Naive B cell (primary cell): ENCODE data around the gene RTN4RL1. TPM values are rescaled to one million over a fixed set of nuclear protein-coding genes. Genes with fewer than 3 reads are reported as not detected.

ENCODE experiments used
- ATAC-seq, 2 donors: fragments of 150-1000 bp; cut with Tn5 transposase; 2 replicates each; pipeline ENCODE4 v1.10.0; 2021; ENCODE audit warnings: low read depth in 2 of 2, mild to moderate bottlenecking in 2 of 2, moderate library complexity in 2 of 2
- DNase-seq: peaks from one replicate; pipeline ENCODE4 v3.0.0; 2022
- H3K27ac Mint-ChIP-seq, 6 donors: one replicate each; pipeline ENCODE4 v1.8.0; 2020 to 2022; ENCODE audit warnings: mild to moderate bottlenecking in 6 of 6, mixed read lengths in 6 of 6, moderate library complexity in 5 of 6, inconsistent platforms in 2 of 6
- H3K27me3 Mint-ChIP-seq, 3 donors: one replicate each; pipeline ENCODE4 v1.8.0; 2021 to 2022; ENCODE audit warnings: mixed read lengths in 3 of 3, mild to moderate bottlenecking in 1 of 3
- H3K36me3 Mint-ChIP-seq, 2 donors: one replicate each; pipeline ENCODE4 v1.8.0; 2020 to 2022; ENCODE audit warnings: mixed read lengths in 2 of 2, inconsistent platforms in 1 of 2, mild to moderate bottlenecking in 1 of 2
- H3K4me1 Mint-ChIP-seq, 3 donors: one replicate each; pipeline ENCODE4 v1.8.0; 2020 to 2022; ENCODE audit warnings: mixed read lengths in 3 of 3, inconsistent platforms in 1 of 3, mild to moderate bottlenecking in 1 of 3, moderate library complexity in 1 of 3
- H3K4me3 Mint-ChIP-seq, 8 donors: one replicate each; pipeline ENCODE4 v1.8.0; 2020 to 2022; ENCODE audit warnings: mild to moderate bottlenecking in 8 of 8, mixed read lengths in 8 of 8, moderate library complexity in 8 of 8, inconsistent platforms in 2 of 8
- H3K9me3 Mint-ChIP-seq, 7 donors: one replicate each; pipeline ENCODE4 v1.8.0; 2020 to 2022; ENCODE audit warnings: mixed read lengths in 7 of 7, mild to moderate bottlenecking in 5 of 7, inconsistent platforms in 2 of 7, moderate library complexity in 1 of 7
- polyA plus RNA-seq, 6 donors: library from polyadenylated mRNA; unstranded; fragments of 300-500 nt; fragmentation: Illumina TruSeq; gene quantifications; one replicate each; pipeline ENCODE4 v1.2.3, GENCODE V29; 2021; ENCODE audit warnings: low read depth in 6 of 6

The RTN4RL1 gene
- polyA plus RNA-seq, 6 donors from 2014 or later, result not detected

- ATAC-seq (no peak), DNase-seq (no peak)
- Mint-ChIP-seq H3K27me3 (peaks cover 11 to 64% (median 56%) of the 10 kb centered on the region in 3 donors), H3K27ac (no peak overlapping the region), H3K4me3 (no peak overlapping the region), H3K4me1 (no peaks in the 10 kb centered on the region), H3K36me3 (peaks cover 0 to 10% of the 10 kb centered on the region in 2 donors), H3K9me3 (peaks cover 0 to 5% (median 0%) of the 10 kb centered on the region in 7 donors)
Measured at GRCh38 chr17:2011411-2012371, 13.4 kb downstream of the RTN4RL1 start.

DNA sequence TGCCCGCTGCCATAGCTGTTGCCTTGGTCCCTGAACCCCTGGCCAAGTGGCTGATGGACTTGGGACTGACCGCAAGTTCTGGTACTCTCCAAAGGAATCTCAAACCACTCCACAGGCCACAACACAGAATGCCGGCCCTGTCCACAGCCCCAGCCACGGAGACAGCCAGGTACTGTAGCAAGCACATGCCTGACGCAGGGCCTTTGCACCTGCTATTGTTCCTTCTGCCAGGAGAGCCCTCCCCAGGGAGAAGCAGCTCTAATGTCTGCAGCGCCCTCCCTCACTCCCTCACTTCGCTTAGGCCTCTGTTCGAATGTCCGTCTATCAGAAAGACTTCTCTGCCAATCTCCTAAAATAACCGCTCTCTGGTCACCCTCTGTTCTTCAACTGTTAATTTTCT lies 15.4 kb downstream of the RTN4RL1 start:
- DNase-seq (no peak), ATAC-seq (no peak)
- Mint-ChIP-seq H3K27me3 (peaks cover 4 to 51% (median 45%) of the 10 kb centered on the region in 3 donors), H3K9me3 (peaks cover 0 to 5% (median 0%) of the 10 kb centered on the region in 7 donors), H3K36me3 (peaks cover 0 to 10% of the 10 kb centered on the region in 2 donors), H3K27ac (no peak overlapping the region), H3K4me1 (no peaks in the 10 kb centered on the region), H3K4me3 (no peak overlapping the region)

DNA sequence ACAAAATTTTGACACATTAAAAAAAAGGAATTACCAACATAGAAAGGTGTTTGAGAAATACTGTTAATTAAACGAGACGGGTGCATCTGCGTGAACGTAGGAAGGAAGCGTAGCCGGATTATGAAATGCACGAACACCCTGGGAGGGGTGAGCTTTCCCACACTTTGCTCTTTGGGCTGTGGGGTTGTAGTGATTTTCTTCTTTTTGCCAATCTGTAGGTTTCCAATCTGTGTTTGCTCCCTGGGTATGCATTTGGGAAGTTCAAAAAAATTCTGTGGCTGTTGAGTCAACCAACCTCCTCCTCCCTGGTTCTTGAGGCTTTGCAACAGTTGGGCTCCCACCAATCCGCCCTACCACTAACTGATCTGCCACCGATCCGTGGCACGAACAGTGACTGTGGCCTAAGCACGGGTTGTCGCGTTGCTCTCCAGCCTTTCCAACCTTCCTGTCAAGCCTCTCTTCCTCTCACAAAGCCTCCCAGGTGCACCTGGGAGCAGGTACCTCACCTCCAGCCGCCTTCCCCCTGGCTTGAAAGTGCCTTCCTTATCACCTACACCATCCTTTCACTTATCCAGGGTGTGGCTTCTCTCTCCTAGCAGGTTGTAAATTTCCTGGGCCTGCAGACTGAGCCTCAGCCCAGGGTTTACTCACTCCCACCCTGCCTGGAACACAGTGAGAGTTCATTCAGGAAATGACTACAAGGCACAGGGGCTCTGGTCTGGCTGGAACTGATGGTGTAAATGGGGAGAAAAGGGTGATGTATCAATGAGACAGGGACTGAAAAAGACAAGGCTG lies 16.6 kb downstream of the RTN4RL1 start:
- H3K4me1 Mint-ChIP-seq, result no peaks in the 10 kb centered on the region
- peaks cover 0 to 4% (median 0%) of the 10 kb centered on the region in 7 donors for H3K9me3 Mint-ChIP-seq
- H3K36me3 Mint-ChIP-seq, result no peaks in the 10 kb centered on the region
- H3K27ac Mint-ChIP-seq, result no peak overlapping the region
- H3K27me3 Mint-ChIP-seq, result peaks cover 4 to 41% (median 34%) of the 10 kb centered on the region in 3 donors
- ATAC-seq (no peak), DNase-seq (no peak)
- H3K4me3 Mint-ChIP-seq, result no peak overlapping the region

DNA sequence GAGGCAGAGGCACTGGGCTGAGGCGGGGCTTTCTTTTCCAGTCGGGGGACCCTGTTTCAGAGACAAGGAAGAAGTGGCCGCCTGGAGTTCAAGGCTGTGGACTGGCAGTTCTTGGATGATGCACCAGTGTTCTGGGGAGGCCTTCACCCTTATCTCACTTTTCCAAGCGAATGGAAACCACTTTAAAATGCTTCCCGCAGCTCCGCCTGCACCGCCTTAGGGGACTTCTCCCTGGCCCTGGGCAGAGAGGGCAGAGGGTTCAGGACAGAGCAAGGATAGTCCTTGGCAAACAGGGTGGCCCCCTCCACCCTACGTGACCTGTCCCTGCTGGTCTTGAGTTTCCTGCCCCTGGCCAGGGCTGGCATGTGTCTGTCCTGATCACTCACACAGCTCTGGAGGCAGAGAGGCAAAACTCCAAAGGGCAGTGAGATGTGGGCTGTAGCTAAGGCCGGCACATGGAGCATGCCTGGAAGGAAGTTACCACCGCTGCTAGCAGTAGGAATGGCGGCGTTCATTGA lies 20.6 kb downstream of the RTN4RL1 start:
- Mint-ChIP-seq H3K4me3 (no peak overlapping the region), H3K9me3 (peaks cover 0 to 2% (median 0%) of the 10 kb centered on the region in 7 donors), H3K27me3 (peaks cover 1 to 43% (median 17%) of the 10 kb centered on the region in 3 donors), H3K4me1 (peaks cover 0 to under 1% (median 0%) of the 10 kb centered on the region in 3 donors), H3K27ac (no peak overlapping the region), H3K36me3 (peaks cover 0 to 2% of the 10 kb centered on the region in 2 donors)
- DNase-seq (no peak), ATAC-seq (no peak)

GRCh38 chr17:2003525-2003924 lies 21.6 kb downstream of the RTN4RL1 start:
- DNase-seq (no peak), ATAC-seq (no peak)
- Mint-ChIP-seq H3K4me3 (no peak overlapping the region), H3K9me3 (peaks cover 0 to 2% (median 0%) of the 10 kb centered on the region in 7 donors), H3K36me3 (peaks cover 0 to 7% of the 10 kb centered on the region in 2 donors), H3K27ac (no peak overlapping the region), H3K27me3 (peaks cover 7 to 47% (median 19%) of the 10 kb centered on the region in 3 donors), H3K4me1 (peaks cover 0 to 4% (median 3%) of the 10 kb centered on the region in 3 donors)

DNA sequence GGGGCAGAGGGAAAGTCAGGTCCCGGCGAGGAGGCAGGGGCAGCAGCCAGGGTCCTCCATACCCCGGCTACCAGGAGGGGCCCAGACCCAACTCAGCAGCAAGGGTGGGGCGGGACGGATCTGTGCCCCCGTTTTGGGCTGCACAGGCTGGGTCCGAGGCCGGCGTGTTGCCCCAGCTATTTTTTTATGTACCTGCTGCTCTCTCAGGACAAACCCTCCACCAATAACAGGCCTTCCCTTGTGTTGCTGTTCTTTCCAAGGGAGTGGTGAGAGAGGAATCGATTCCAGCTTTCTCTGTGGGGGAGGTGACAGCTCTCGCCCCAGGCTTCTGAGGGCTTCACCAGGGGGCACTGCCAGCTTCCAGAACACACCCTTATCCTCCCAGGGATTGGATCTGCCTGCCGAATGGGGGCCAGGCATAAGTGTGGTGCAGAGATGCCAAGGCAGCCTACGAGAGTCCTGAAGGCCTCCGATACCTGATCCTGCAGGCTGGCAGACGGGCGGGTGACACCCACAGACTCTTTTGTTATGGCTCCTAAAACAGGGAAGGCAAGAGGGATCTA lies 22.3 kb downstream of the RTN4RL1 start:
- ATAC-seq (no peak), DNase-seq (no peak)
- Mint-ChIP-seq H3K4me3 (no peak overlapping the region), H3K9me3 (no peaks in the 10 kb centered on the region), H3K27ac (no peak overlapping the region), H3K36me3 (peaks cover 0 to 7% of the 10 kb centered on the region in 2 donors), H3K27me3 (peaks cover 7 to 47% (median 18%) of the 10 kb centered on the region in 3 donors), H3K4me1 (peaks cover 0 to 4% (median 3%) of the 10 kb centered on the region in 3 donors)

- peaks cover 0 to 4% (median 3%) of the 10 kb centered on the region in 3 donors for H3K4me1 Mint-ChIP-seq
- ATAC-seq, result no peak
- no peak for DNase-seq
- peaks cover 28 to 67% (median 43%) of the 10 kb centered on the region in 3 donors for H3K27me3 Mint-ChIP-seq
- no peaks in the 10 kb centered on the region for H3K9me3 Mint-ChIP-seq
- peaks cover 0 to 7% of the 10 kb centered on the region in 2 donors for H3K36me3 Mint-ChIP-seq
- peak overlapping the region in 3 of 8 donors; percentile 15 to 80 (median 58) for H3K4me3 Mint-ChIP-seq
- H3K27ac Mint-ChIP-seq, result no peak overlapping the region
Measured at GRCh38 chr17:1999557-2000251, 25.4 kb downstream of the RTN4RL1 start.

GRCh38 chr17:1997927-1998742 lies 27.0 kb downstream of the RTN4RL1 start:
- ATAC-seq, result no peak
- DNase-seq, result no peak
- no peak overlapping the region for H3K4me3 Mint-ChIP-seq
- no peak overlapping the region for H3K27ac Mint-ChIP-seq
- H3K36me3 Mint-ChIP-seq, result peaks cover 0 to 7% of the 10 kb centered on the region in 2 donors
- H3K27me3 Mint-ChIP-seq, result peaks cover 28 to 76% (median 49%) of the 10 kb centered on the region in 3 donors
- H3K4me1 Mint-ChIP-seq, result peaks cover 0 to 4% (median 3%) of the 10 kb centered on the region in 3 donors
- no peaks in the 10 kb centered on the region for H3K9me3 Mint-ChIP-seq

GRCh38 chr17:1997289-1997926 lies 27.7 kb downstream of the RTN4RL1 start:
- DNase-seq (no peak), ATAC-seq (no peak)
- peaks cover 0 to 7% of the 10 kb centered on the region in 2 donors for H3K36me3 Mint-ChIP-seq
- peak overlapping the region in 1 of 8 donors; percentile 68 for H3K4me3 Mint-ChIP-seq
- peak overlapping the region in 1 of 6 donors; percentile 63 for H3K27ac Mint-ChIP-seq
- H3K27me3 Mint-ChIP-seq, result peaks cover 32 to 74% (median 49%) of the 10 kb centered on the region in 3 donors
- H3K9me3 Mint-ChIP-seq, result no peaks in the 10 kb centered on the region
- H3K4me1 Mint-ChIP-seq, result peaks cover 0 to 4% (median 3%) of the 10 kb centered on the region in 3 donors

- Mint-ChIP-seq H3K9me3 (no peaks in the 10 kb centered on the region), H3K36me3 (peaks cover 0 to 7% of the 10 kb centered on the region in 2 donors), H3K27me3 (peaks cover 32 to 76% (median 49%) of the 10 kb centered on the region in 3 donors), H3K4me1 (peaks cover 0 to 4% (median 3%) of the 10 kb centered on the region in 3 donors), H3K27ac (peak overlapping the region in 1 of 6 donors; percentile 63), H3K4me3 (no peak overlapping the region)
- no peak for DNase-seq
- ATAC-seq, result no peak
Measured at GRCh38 chr17:1996800-1997288, 28.3 kb downstream of the RTN4RL1 start.
